GM08714 (cell line): ENCODE results near the gene UBE2J2.

Source experiments
- H3K4me3 ChIP-seq: fragments of 200-500 bp; sonication (Bioruptor generic); 2 replicates; pipeline ENCODE4 v1.5.1; 2014; ENCODE audit warnings: mild to moderate bottlenecking, low read length, inconsistent platforms
- ZNF274 ChIP-seq: IDR thresholded peaks from 2 replicates; pipeline ENCODE4 v1.6.1; 2012; ENCODE audit warnings: mild to moderate bottlenecking, low read depth, low read length

UBE2J2 gene

GRCh38 chr1:1225238-1225845, 48.3 kb downstream of the UBE2J2 start:
- no peak overlapping the region for H3K4me3 ChIP-seq
- TF ChIP-seq ZNF274, result no peak

DNA sequence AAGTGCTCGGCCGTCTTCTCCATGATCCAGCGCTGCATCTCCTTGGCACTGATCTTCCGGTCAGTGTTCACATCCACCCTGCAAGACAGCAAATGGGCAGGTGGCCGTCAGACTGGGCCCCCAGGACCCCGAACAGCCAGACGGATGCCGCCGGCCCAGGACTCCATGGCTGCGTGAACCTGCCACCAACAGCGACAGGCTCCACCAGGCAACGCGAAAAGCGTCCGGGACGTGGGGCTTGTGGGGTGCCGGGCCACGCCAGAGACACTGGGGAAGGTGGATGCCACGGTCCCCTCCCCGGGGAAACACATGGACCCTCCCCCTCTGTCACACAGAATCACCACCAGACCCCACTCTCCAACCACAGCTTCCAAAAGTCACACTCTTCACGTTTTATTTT, 49.8 kb downstream of the UBE2J2 start:
- no peak overlapping the region for H3K4me3 ChIP-seq
- no peak for TF ChIP-seq ZNF274

GRCh38 chr1:1223321-1223720, 50.3 kb downstream of the UBE2J2 start:
- no peak for TF ChIP-seq ZNF274
- no peak overlapping the region for H3K4me3 ChIP-seq

DNA sequence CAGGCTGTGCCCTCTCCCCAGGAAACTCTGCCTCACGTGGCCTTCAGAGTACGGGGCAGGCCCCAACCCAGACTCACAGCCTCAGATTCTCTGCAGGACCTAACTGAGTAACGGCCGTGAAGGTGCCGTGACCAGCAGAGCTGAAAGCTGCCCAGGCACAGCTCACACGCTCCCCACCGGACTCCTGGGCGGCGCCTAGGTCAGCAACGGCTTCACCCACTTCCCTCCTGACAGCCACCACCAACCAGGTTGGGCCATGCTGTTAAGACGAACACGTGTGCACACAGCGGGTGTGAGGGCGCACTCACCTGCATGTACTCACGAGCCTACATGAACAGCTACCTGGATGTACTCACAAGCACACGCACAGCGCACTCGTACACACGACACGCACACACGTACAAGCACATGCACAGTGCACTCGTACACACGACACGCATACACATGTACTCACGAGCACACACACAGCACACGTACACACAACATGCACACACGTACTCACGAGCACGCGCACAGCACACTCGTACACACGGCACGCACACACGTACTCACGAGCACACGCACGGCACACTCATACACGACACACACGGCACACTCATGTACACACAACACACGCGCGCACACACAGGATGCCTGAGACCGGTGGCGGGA, 51.0 kb downstream of the UBE2J2 start:
- no peak for TF ChIP-seq ZNF274
- H3K4me3 ChIP-seq, result no peak overlapping the region

GRCh38 chr1:1221887-1222574, 51.6 kb downstream of the UBE2J2 start:
- H3K4me3 ChIP-seq, result no peak overlapping the region
- TF ChIP-seq ZNF274, result no peak

GRCh38 chr1:1220197-1220596, 53.5 kb downstream of the UBE2J2 start:
- no peak overlapping the region for H3K4me3 ChIP-seq
- no peak for TF ChIP-seq ZNF274

DNA sequence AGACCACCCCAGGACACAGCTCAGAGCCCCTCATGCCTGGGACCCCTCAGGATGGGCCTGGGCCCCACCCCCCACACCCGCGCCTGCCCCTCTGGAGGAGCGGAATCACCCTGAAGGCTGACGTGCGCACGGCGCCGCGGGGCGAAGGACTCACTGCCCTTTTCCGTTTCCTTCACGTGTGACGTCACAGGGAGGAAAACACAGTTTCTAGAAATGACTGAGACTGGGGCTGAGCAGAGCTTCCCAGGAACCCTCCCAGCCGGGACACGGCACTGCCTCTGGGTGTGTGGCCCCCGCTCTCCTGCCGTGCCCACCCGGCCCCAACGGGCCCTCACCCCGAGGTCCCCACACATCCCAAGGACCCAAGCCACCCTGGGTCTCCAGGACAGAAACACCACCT, 54.3 kb downstream of the UBE2J2 start:
- H3K4me3 ChIP-seq, result no peak overlapping the region
- no peak for TF ChIP-seq ZNF274

DNA sequence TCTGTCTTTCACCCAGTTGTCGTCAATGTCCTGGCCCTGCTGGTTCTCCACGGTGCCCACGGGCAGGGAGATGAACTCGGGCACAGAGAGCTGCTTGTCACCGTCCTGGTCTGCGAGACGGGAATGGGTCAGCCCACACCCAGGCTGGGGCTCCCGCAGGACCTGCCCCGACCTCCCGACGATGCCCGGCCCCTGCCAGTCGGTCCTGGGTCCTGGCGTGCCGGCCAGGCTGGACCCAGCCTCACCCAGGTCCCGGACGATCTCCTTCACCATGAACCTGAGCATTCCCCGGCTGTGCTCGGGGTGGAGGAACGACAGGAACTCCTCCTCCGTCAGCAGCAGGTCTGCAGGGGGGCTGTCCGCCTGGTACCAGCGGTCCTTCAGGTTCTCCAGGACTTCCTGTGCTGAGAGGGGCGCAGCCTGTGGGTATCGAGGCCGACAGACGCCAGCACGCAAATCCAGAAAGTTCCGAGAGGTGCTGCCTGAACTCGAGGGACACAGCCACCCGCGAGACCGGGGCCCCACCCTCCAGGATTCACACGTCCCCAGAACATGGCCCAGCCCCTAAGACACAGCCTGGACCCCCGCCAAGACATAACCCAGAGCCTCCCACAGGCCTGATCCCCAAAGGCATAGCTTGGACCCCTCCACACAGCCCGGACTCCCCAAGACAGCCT, 55.0 kb downstream of the UBE2J2 start:
- no peak overlapping the region for H3K4me3 ChIP-seq
- no peak for TF ChIP-seq ZNF274

- TF ChIP-seq ZNF274, result no peak
- H3K4me3 ChIP-seq, result no peak overlapping the region
Measured at GRCh38 chr1:1217621-1218523, 55.8 kb downstream of the UBE2J2 start.

DNA sequence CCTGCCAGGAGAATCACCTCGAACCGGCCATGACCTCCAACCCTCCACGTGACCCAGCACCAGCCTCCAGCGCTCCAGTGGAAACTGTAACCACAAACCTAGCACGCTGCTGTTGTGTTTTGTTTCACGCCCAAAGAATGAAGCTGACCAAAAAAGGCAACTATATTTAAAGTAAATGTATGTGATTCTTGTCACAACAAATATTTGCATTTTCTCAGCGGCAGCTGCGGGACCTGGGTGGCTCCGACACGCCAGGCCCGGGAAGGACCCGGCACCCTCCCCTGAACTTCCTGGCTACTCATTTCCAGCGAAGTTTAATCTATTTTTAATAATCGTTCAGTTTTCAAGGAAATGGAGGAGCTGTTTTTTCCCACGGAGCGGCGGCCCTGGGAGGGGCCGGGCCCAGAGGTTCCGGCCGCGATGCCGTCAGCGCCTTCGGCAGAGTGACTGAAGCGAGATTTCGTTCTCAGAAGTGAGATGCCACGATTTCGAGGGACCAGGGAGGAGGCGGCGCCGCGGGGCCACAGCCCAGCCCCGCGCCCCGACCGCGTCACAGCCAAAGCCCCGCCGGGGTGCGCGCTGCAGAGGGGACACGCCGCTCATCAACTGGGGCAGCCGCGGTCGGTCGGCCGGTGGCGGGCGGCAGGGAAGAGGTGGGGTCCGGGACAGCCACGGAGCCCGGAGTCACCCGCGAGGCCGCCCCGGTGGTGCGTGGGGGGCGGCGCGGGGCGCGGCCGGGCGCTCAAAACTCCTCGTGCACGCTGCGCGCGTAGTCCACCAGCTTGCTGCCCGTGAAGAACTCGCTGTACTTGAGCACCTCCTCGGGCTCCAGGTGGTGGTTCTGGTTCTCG, 56.7 kb downstream of the UBE2J2 start:
- TF ChIP-seq ZNF274, result no peak
- H3K4me3 ChIP-seq, result no peak overlapping the region

- H3K4me3 ChIP-seq, result no peak overlapping the region
- TF ChIP-seq ZNF274, result no peak
Measured at GRCh38 chr1:1215881-1216605, 57.6 kb downstream of the UBE2J2 start.

GRCh38 chr1:1215080-1215676, 58.5 kb downstream of the UBE2J2 start:
- no peak for TF ChIP-seq ZNF274
- no peak overlapping the region for H3K4me3 ChIP-seq
